22Rv1 (cell line): ENCODE measurements around the gene GAS7.

Source experiments
- CTCF ChIP-seq: fragments of 450-650 bp; IDR thresholded peaks from 2 replicates; pipeline ENCODE4 v1.5.1; 2017; ENCODE audit warnings: mild to moderate bottlenecking
- ZFX ChIP-seq: fragments of 450-650 bp; IDR thresholded peaks from 2 replicates; pipeline ENCODE4 v1.6.1; 2017; ENCODE audit warnings: antibody characterized with exemption, borderline replicate concordance

- TF ChIP-seq CTCF (no peak), ZFX (no peak)
Observed at GRCh38 chr17:10156599-10156947, 41.8 kb downstream of the GAS7 start.
